Testis (tissue), 3 donors: ENCODE measurements around the gene OPHN1. TPM values are rescaled to one million over a fixed set of nuclear protein-coding genes. Genes with fewer than 3 reads are reported as not detected.

Experiments used
- DNase-seq: peaks from one replicate; pipeline ENCODE4 v3.0.0-alpha.2; 2019
- H3K27ac ChIP-seq, 2 donors: fragments of 200-600 bp; sonication (generic); one replicate each; pipeline ENCODE4 v1.5.1; 2019
- H3K27me3 ChIP-seq: fragments of 200-600 bp; sonication (generic); one replicate; pipeline ENCODE4 v1.5.1; 2019
- H3K36me3 ChIP-seq: fragments of 200-600 bp; sonication (generic); one replicate; pipeline ENCODE4 v1.5.1; 2017; ENCODE audit warnings: low read depth; ENCODE audit errors: missing control alignments
- H3K4me1 ChIP-seq: fragments of 200-600 bp; sonication (generic); one replicate; pipeline ENCODE4 v1.5.1; 2019
- H3K4me3 ChIP-seq, 2 donors: fragments of 200-600 bp; sonication (generic); one replicate each; pipeline ENCODE4 v1.5.1; 2017 to 2019
- H3K9me3 ChIP-seq: fragments of 200-600 bp; sonication (generic); one replicate; pipeline ENCODE4 v1.5.1; 2017
- CTCF ChIP-seq, 3 experiments: fragments of 450-650 bp in 2 of 3; fragments of 200-600 bp in 1 of 3; sonication (generic) in 1 of 3; IDR thresholded peaks; one replicate each; pipeline ENCODE4 v1.5.1; 2016 to 2019; ENCODE audit warnings: antibody characterized with exemption in 3 of 3, mild to moderate bottlenecking in 2 of 3, moderate library complexity in 1 of 3
- POLR2A ChIP-seq: fragments of 450-650 bp; IDR thresholded peaks from one replicate; pipeline ENCODE4 v1.6.1; 2017; ENCODE audit warnings: antibody characterized with exemption, mild to moderate bottlenecking, moderate library complexity
- WGBS, 2 donors: methylation state at CpG; one replicate each; pipeline ENCODE4 v1.1.5; 2018; 5-methylcytosine and 5-hydroxymethylcytosine counted together
- intact Hi-C: fragments of 100-400 bp; cut with DNase I; formaldehyde crosslinking; loops from one replicate; pipeline ENCODE4 v1.15.1; 2023; ENCODE audit warnings: low total_unique reads
- polyA plus RNA-seq: library from polyadenylated mRNA; stranded (reverse); fragments of 350-450 nt; fragmentation: Illumina TruSeq; extraction: RNeasy Lipid Tissue Mini Kit (QIAGEN cat#74804); gene quantifications from one replicate; pipeline ENCODE4 v1.2.3, GENCODE V29; 2014; ENCODE audit warnings: low read depth, low replicate concordance; ENCODE audit not compliant: insufficient read depth
- total RNA-seq, 2 donors: library from RNA; depleted of rRNA; stranded (reverse); fragments of >200 nt; gene quantifications; one replicate each; pipeline ENCODE4 v1.2.3, GENCODE V29; 2016

The OPHN1 gene
- total and polyA plus RNA-seq, 3 donors from 2014 or later = 2.3 to 5.7 (median 5.5) TPM

DNA sequence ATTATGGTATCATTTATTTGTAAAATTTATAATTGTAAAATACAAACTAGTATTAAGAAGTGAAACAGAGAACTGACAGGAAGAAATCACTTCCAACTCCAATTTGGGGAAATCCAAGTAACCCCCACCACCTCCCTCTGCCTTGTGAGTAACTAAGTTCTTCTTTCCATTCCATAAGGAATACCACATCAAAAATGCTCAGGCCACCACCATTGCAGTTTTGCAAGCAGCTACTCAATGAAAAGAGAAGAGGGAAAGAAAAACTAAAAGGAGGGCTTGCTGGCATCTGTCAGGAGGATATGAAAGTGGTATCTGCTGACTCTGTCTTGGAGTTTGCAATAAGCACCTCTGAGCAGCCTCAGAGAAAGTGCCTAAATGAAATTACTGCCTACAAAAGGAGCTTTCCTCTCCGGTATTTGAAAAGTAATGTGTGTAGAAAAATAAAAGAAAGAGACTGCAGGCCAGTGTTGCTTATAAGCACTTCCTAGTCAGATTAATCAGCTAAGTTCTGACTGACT is 228.7 kb downstream of the OPHN1 start:
- TF ChIP-seq CTCF (IDR thresholded peaks at IDR 0.05) (no peak), POLR2A (no peak)

DNA sequence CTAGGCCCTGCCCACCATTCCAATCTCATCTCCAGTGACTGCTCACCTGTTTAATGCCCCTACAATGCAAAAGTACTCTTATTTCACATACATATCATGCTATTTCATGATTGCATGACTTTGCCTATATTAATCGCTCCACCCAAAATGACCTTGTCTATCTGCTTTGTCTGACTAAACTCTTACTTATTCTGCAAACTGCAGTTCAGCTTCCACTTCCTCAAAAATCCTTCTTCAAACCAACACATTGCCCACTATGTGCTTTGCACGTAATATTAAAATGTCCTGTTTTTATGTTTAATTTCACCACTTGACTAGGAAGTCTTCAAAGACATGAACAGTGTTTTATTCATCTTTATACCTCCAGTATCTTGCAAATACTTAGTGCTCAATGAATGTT is 229.6 kb downstream of the OPHN1 start:
- Histone ChIP-seq H3K27me3 (no peaks in the 10 kb centered on the region), H3K4me1 (no peaks in the 10 kb centered on the region), H3K27ac (no peak overlapping the region), H3K4me3 (no peak overlapping the region), H3K9me3 (no peaks in the 10 kb centered on the region), H3K36me3 (no peaks in the 10 kb centered on the region)
- intact Hi-C loops = no loop called here
- TF ChIP-seq POLR2A (no peak), CTCF (IDR thresholded peaks at IDR 0.05) (no peak)
- no peak for DNase-seq
- WGBS, 2 donors = 91 to 97% methylated on average over 2 of the region's 2 CpGs

More for the DNA sequence above, 228.7 kb downstream of the OPHN1 start:
- Histone ChIP-seq H3K27me3 (no peaks in the 10 kb centered on the region), H3K9me3 (no peaks in the 10 kb centered on the region), H3K4me1 (no peaks in the 10 kb centered on the region), H3K36me3 (no peaks in the 10 kb centered on the region), H3K4me3 (no peak overlapping the region), H3K27ac (no peak overlapping the region)
- WGBS, 2 donors = 73% methylated on average over 1 of the region's 1 CpG
- no peak for DNase-seq
- intact Hi-C loops = no loop called here

GRCh38 chrX:68203211-68203610 is 230.1 kb downstream of the OPHN1 start:
- no peaks in the 10 kb centered on the region for H3K36me3 ChIP-seq
- no peak for TF ChIP-seq CTCF (IDR thresholded peaks at IDR 0.05)
- TF ChIP-seq POLR2A = no peak
- no peaks in the 10 kb centered on the region for H3K4me1 ChIP-seq
- H3K9me3 ChIP-seq = no peaks in the 10 kb centered on the region
- 93 to 100% methylated on average over 1 of the region's 1 CpG for WGBS, 2 donors
- DNase-seq = no peak
- intact Hi-C loops = no loop called here
- no peaks in the 10 kb centered on the region for H3K27me3 ChIP-seq
- H3K27ac ChIP-seq = no peak overlapping the region
- H3K4me3 ChIP-seq = no peak overlapping the region

DNA sequence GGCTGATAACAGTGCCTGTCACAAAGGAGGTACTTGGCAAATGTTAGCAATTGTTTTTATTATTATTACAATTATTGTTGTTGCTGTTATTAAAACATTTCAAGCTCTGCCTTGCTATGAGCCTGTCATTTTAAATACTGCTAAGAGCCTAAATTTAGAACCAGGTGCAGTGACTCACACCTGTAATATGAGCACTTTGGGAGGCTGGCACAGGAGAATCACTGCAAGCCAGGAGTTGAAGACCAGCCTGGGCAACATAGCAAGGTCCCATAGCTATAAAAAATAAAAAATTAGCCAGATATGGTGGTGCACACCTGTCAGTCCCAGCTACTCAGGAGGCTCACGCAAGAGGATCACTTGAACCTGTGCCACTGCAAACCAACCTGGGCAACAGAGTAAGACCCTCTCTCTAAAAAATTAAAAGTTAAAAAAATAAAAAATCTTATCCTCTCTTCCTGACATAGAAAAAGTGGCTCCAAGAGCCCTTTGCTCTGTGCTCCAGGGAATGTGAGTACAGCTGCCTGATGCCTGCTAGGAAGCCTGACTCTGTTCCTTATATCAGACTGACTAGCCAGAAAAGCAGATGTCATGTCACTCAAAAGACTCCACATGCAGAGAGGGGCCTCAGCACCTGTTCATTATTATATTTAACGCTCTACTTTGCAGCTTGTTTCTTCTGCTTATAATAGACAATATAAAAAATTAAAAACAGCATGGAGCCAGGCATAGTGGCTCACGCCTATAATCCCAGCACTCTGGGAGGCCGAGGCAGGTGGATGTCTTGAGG is 234.0 kb downstream of the OPHN1 start:
- Histone ChIP-seq H3K9me3 (no peaks in the 10 kb centered on the region), H3K4me1 (no peaks in the 10 kb centered on the region), H3K4me3 (no peak overlapping the region), H3K27ac (no peak overlapping the region), H3K27me3 (no peaks in the 10 kb centered on the region), H3K36me3 (no peaks in the 10 kb centered on the region)
- intact Hi-C loops = no loop called here
- 88 to 93% methylated on average over 4 of the region's 4 CpGs for WGBS, 2 donors
- no peak for DNase-seq
- TF ChIP-seq POLR2A = no peak
- no peak for TF ChIP-seq CTCF (IDR thresholded peaks at IDR 0.05)
